ENCODE measurements around the gene PSAT1. TPM values are rescaled to one million over a fixed set of nuclear protein-coding genes. Genes with fewer than 3 reads are reported as not detected.

The PSAT1 gene
- total RNA-seq, 1 experiment from 2014 or later: 215 TPM

DNA sequence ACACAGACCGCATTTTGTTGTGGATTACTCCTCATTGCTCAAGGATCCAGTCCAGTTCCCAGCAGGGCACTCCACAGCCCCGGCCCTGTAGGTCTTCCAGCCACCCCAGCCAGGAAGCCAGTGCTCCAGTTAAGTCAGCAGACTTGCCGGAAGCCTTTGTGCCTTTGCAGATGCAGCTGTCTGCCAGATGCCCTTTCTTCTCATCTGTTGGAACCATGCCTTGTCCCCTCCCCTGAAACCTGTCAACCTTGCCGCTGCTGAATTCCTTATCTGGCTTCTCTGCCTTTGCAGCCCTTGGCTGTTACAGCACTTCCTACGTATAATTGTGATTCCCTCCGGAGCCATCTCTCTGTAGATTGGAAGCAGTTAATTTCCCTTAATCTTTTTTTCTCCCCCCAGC, 28.4 kb downstream of the PSAT1 start:
- H3K27ac Mint-ChIP-seq: peak overlapping the region; percentile 41 to 86 (median 71); a peak in 3 of 7 replicates
- peaks cover 3% of the 10 kb centered on the region; the same call in 1 of the 2 replicates for H3K79me2 ChIP-seq (ENCODE audit: insufficient read depth, low read length)

More for the DNA sequence above, 28.4 kb downstream of the PSAT1 start:
- H3K14ac ChIP-seq (ENCODE audit: insufficient read depth, low read length): no peak overlapping the region
- H4K8ac ChIP-seq (replicated peaks; ENCODE audit: insufficient read length, low read depth, low read length): no peak overlapping the region
- peaks cover 3% of the 10 kb centered on the region for H3K79me1 ChIP-seq (ENCODE audit: insufficient read depth, low read depth, low read length, poor library complexity, severe bottlenecking)
- TF ChIP-seq, protein P1, sequence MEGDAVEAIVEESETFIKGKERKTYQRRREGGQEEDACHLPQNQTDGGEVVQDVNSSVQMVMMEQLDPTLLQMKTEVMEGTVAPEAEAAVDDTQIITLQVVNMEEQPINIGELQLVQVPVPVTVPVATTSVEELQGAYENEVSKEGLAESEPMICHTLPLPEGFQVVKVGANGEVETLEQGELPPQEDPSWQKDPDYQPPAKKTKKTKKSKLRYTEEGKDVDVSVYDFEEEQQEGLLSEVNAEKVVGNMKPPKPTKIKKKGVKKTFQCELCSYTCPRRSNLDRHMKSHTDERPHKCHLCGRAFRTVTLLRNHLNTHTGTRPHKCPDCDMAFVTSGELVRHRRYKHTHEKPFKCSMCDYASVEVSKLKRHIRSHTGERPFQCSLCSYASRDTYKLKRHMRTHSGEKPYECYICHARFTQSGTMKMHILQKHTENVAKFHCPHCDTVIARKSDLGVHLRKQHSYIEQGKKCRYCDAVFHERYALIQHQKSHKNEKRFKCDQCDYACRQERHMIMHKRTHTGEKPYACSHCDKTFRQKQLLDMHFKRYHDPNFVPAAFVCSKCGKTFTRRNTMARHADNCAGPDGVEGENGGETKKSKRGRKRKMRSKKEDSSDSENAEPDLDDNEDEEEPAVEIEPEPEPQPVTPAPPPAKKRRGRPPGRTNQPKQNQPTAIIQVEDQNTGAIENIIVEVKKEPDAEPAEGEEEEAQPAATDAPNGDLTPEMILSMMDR (conservative IDR thresholded peaks at IDR 0.05): no peak
- WGBS (ENCODE audit: extremely low coverage, insufficient read length, low lambda C conversion rate): no CpG with 5 or more reads among the region's 6 CpGs
- H2BK20ac ChIP-seq (ENCODE audit: low read depth, low read length, poor library complexity, severe bottlenecking): no peak overlapping the region
- H3K9me3 Mint-ChIP-seq: peaks cover 0 to 8% of the 10 kb centered on the region in 2 experiments; a peak in 2 of 5 replicates
- no peak overlapping the region for H3K4me3 Mint-ChIP-seq
- H4K20me1 ChIP-seq (ENCODE audit: control insufficient read depth, insufficient read depth, insufficient read length): no peaks in the 10 kb centered on the region
- no peaks in the 10 kb centered on the region for H3K23me2 ChIP-seq (ENCODE audit: insufficient read length, low read depth, low read length, poor library complexity, severe bottlenecking)
- H3K27me3 ChIP-seq (ENCODE audit: insufficient read depth, low read length): no peaks in the 10 kb centered on the region
- H3K4me1 Mint-ChIP-seq: peaks cover 11 to 14% of the 10 kb centered on the region in 2 experiments
- H2BK15ac ChIP-seq (ENCODE audit: low read depth, low read length): no peak overlapping the region
- H3K9me3 ChIP-seq (ENCODE audit: control insufficient read depth, low read depth, low read length): no peaks in the 10 kb centered on the region
- H3K56ac ChIP-seq (ENCODE audit: insufficient read length, low read depth, low read length): no peak overlapping the region
- no peak overlapping the region for H4K5ac ChIP-seq (ENCODE audit: insufficient read length, low read depth, low read length)
- no peak overlapping the region for H3K27ac ChIP-seq (ENCODE audit: insufficient read length, low read depth, low read length)
- no peak overlapping the region for H2AFZ ChIP-seq (ENCODE audit: low read length)
- H3K4me1 ChIP-seq (ENCODE audit: insufficient read depth, low read length): no peaks in the 10 kb centered on the region
- peaks cover 86 to 97% (median 91%) of the 10 kb centered on the region in 3 experiments for H3K36me3 Mint-ChIP-seq (ENCODE audit: insufficient read depth in 1 of 3, low read depth in 3 of 3)
- H3K23ac ChIP-seq (ENCODE audit: insufficient read length, low read depth, low read length): no peak overlapping the region
- H3K27me3 Mint-ChIP-seq (ENCODE audit: low read depth): no peaks in the 10 kb centered on the region
- no peak overlapping the region for H2BK12ac ChIP-seq (ENCODE audit: insufficient read length, low read depth, low read length)
- DNase-seq: no peak
- H2BK120ac ChIP-seq (ENCODE audit: low read depth, low read length, poor library complexity, severe bottlenecking): no peak overlapping the region
- no peak overlapping the region for H3K9ac ChIP-seq (ENCODE audit: extremely low read depth, insufficient read length, low read length)
- H2AK5ac ChIP-seq (ENCODE audit: insufficient read length, low read length): no peak overlapping the region
- H3T11ph ChIP-seq (ENCODE audit: low read length): no peak overlapping the region
- H3K4me2 ChIP-seq (ENCODE audit: insufficient read depth, insufficient read length, low read length): no peak overlapping the region
- no peak overlapping the region for H3K4ac ChIP-seq (ENCODE audit: low read depth, low read length)
- no peak overlapping the region for H3K18ac ChIP-seq (ENCODE audit: insufficient read length, low read depth, low read length)
- no peak overlapping the region for H4K91ac ChIP-seq (ENCODE audit: insufficient read length, low read depth, low read length)
- no peak overlapping the region for H2BK5ac ChIP-seq (ENCODE audit: insufficient read length, low read length)
